Ammon's horn (tissue), 1 donor: ENCODE data around the gene FTO.

ENCODE experiments used
- DNase-seq: peaks from one replicate; pipeline ENCODE4 v3.0.0-alpha.2; 2016; ENCODE audit warnings: low spot score

The FTO gene

GRCh38 chr16:53755026-53755910, 51.3 kb downstream of the FTO start:
- no peak for DNase-seq

- DNase-seq, result peak; percentile 68
Observed at GRCh38 chr16:53756275-53756996, 52.5 kb downstream of the FTO start.

GRCh38 chr16:53757971-53758609, 54.1 kb downstream of the FTO start:
- DNase-seq, result no peak

- DNase-seq, result no peak
Observed at GRCh38 chr16:53761962-53762703, 58.2 kb downstream of the FTO start.

GRCh38 chr16:53766304-53767016, 62.5 kb downstream of the FTO start:
- no peak for DNase-seq

- no peak for DNase-seq
Observed at GRCh38 chr16:53768167-53768566, 64.2 kb downstream of the FTO start.

- DNase-seq, result no peak
Observed at GRCh38 chr16:53768593-53768992, 64.6 kb downstream of the FTO start.

- DNase-seq, result no peak
Observed at GRCh38 chr16:53769185-53769584, 65.2 kb downstream of the FTO start.

GRCh38 chr16:53769787-53770186, 65.8 kb downstream of the FTO start:
- no peak for DNase-seq

- DNase-seq, result no peak
Observed at GRCh38 chr16:53770641-53771040, 66.7 kb downstream of the FTO start.

- DNase-seq, result no peak
Observed at GRCh38 chr16:53771655-53772497, 67.9 kb downstream of the FTO start.

GRCh38 chr16:53773150-53773846, 69.3 kb downstream of the FTO start:
- peak; percentile 83 for DNase-seq

- no peak for DNase-seq
Observed at GRCh38 chr16:53773881-53774280, 69.9 kb downstream of the FTO start.

- no peak for DNase-seq
Observed at GRCh38 chr16:53775106-53775820, 71.3 kb downstream of the FTO start.

- DNase-seq, result peak; percentile 18
Observed at GRCh38 chr16:53775821-53776431, 72.0 kb downstream of the FTO start.

GRCh38 chr16:53779186-53779585, 75.2 kb downstream of the FTO start:
- no peak for DNase-seq

- DNase-seq, result no peak
Observed at GRCh38 chr16:53780051-53780450, 76.1 kb downstream of the FTO start.

GRCh38 chr16:53781023-53781605, 77.2 kb downstream of the FTO start:
- DNase-seq, result no peak
